Left renal cortex interstitium (tissue), 4 donors: ENCODE measurements around the gene IL1RAPL1. TPM values are rescaled to one million over a fixed set of nuclear protein-coding genes. Genes with fewer than 3 reads are reported as not detected.
A peak's percentile ranks its signal among the peaks of the same experiment; 100 is the strongest.
"Not testable (repeated sequence)": the region's sequence is repeated elsewhere in the genome, so short reads cannot be mapped to it uniquely, and the experiment has no call there.

ENCODE experiments used
- DNase-seq, 4 donors: peaks; one replicate each; pipeline ENCODE4 v3.0.0-alpha.2; 2013; ENCODE audit warnings: low read depth in 4 of 4, low spot score in 2 of 4, missing footprints in 1 of 4
- polyA plus RNA-seq, 4 donors: library from polyadenylated mRNA; unstranded; fragments of 120-200 nt; gene quantifications; one replicate each; pipeline ENCODE4 v1.2.1, GENCODE V29; 2013; ENCODE audit not compliant: insufficient read length in 4 of 4

IL1RAPL1 gene
- polyA plus RNA-seq, 4 donors: 2.6 to 2.7 (median 2.6) TPM

- no peak for DNase-seq
These were observed 170.0 kb downstream of the IL1RAPL1 start for GRCh38 chrX:28757290-28757689.

- DNase-seq: not testable (repeated sequence)
These were observed 179.3 kb downstream of the IL1RAPL1 start for GRCh38 chrX:28766561-28766960.

GRCh38 chrX:28773807-28774206 lies 186.6 kb downstream of the IL1RAPL1 start:
- no peak for DNase-seq

GRCh38 chrX:28787206-28787605 lies 200.0 kb downstream of the IL1RAPL1 start:
- no peak for DNase-seq

GRCh38 chrX:28800671-28801070 lies 213.4 kb downstream of the IL1RAPL1 start:
- DNase-seq: not testable (repeated sequence)

GRCh38 chrX:28802625-28803024 lies 215.4 kb downstream of the IL1RAPL1 start:
- no peak for DNase-seq

- DNase-seq: no peak
These were observed 248.7 kb downstream of the IL1RAPL1 start for GRCh38 chrX:28835991-28836390.

GRCh38 chrX:28843817-28844216 lies 256.6 kb downstream of the IL1RAPL1 start:
- DNase-seq: no peak

- DNase-seq: no peak
These were observed 260.2 kb downstream of the IL1RAPL1 start for GRCh38 chrX:28847423-28847822.

- no peak for DNase-seq
These were observed 261.5 kb downstream of the IL1RAPL1 start for GRCh38 chrX:28848707-28849106.

GRCh38 chrX:28850955-28851354 lies 263.7 kb downstream of the IL1RAPL1 start:
- DNase-seq: no peak

GRCh38 chrX:28851871-28852270 lies 264.6 kb downstream of the IL1RAPL1 start:
- DNase-seq: no peak

- no peak for DNase-seq
These were observed 267.4 kb downstream of the IL1RAPL1 start for GRCh38 chrX:28854637-28855036.

GRCh38 chrX:28876408-28876807 lies 289.2 kb downstream of the IL1RAPL1 start:
- DNase-seq: no peak

- no peak for DNase-seq
These were observed 289.7 kb downstream of the IL1RAPL1 start for GRCh38 chrX:28876901-28877300.

GRCh38 chrX:28880136-28880535 lies 292.9 kb downstream of the IL1RAPL1 start:
- no peak for DNase-seq

- DNase-seq: no peak
These were observed 297.6 kb downstream of the IL1RAPL1 start for GRCh38 chrX:28884823-28885222.

- no peak for DNase-seq
These were observed 301.2 kb downstream of the IL1RAPL1 start for GRCh38 chrX:28888416-28888815.

- no peak for DNase-seq
These were observed 302.4 kb downstream of the IL1RAPL1 start for GRCh38 chrX:28889591-28890090.

GRCh38 chrX:28901637-28902036 lies 314.4 kb downstream of the IL1RAPL1 start:
- no peak for DNase-seq

GRCh38 chrX:28910487-28910886 lies 323.2 kb downstream of the IL1RAPL1 start:
- DNase-seq: no peak

- DNase-seq: peak in 2 of 4 donors; percentile 12 to 13
These were observed 333.1 kb downstream of the IL1RAPL1 start for GRCh38 chrX:28920153-28920943.
